ENCODE results near the gene MPHOSPH9. TPM values are rescaled to one million over a fixed set of nuclear protein-coding genes. Genes with fewer than 3 reads are reported as not detected.

The MPHOSPH9 gene
- total RNA-seq, 4 donors from 2014 or later: 17.0 to 43.8 (median 22.1) TPM

DNA sequence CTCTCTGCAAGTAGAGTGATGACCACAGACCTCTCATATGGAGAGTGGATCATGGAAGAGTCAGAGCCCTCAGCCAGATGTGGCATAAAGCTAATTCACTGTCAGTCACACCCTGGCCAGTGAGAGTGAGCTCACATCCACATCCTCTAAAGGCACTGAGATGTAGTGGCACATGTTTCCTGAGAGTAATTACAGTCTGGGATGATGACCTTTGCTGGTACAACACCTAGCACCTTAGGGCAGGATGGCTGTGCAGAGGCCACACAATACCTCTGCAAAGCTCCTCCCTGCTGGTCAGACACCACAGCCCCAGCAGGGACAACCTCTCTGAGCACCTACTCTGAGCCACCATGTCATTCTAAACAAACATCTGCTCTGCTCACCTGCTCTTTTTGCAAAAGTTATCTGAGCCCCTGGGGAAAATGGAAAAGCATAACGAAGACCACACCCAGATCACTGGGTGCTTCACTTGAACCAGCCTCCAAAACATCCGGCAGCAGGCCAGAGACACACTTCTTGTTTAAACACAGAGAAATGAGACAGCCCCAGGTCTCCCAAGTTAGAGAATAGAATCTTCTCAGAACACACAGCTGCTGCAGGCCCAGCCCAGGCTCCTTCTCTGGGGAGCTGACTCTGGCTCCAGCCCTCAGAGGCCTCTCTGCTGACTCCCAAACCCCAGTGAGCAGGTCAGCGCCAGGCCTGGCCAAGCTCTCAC is 112.3 kb downstream of the MPHOSPH9 start:
- intact Hi-C loops (cut with DNase I): no loop called here
- Histone ChIP-seq H3K4me1 (peaks cover 17 to 40% (median 21%) of the 10 kb centered on the region in 3 donors), H3K9me3 (no peaks in the 10 kb centered on the region), H3K27ac (peak overlapping the region in 3 of 4 donors; percentile 32 to 55 (median 53)), H3K4me3 (no peak overlapping the region), H3K27me3 (no peaks in the 10 kb centered on the region), H3K36me3 (no peaks in the 10 kb centered on the region)
- TF ChIP-seq POLR2A (IDR thresholded peaks at IDR 0.05) (no peak), CTCF (IDR thresholded peaks at IDR 0.05) (no peak)
- 50 to 69% methylated on average over 2 of the region's 3 CpGs for WGBS, 2 donors
- DNase-seq: no peak

GRCh38 chr12:123119808-123120207 is 113.1 kb downstream of the MPHOSPH9 start:
- 60 to 81% methylated on average over 6 to 7 of the region's 7 CpGs for WGBS, 2 donors
- H3K4me3 ChIP-seq: no peak overlapping the region
- peak overlapping the region in 2 of 4 donors; percentile 53 to 59 for H3K27ac ChIP-seq
- DNase-seq: no peak
- H3K36me3 ChIP-seq: no peaks in the 10 kb centered on the region
- H3K9me3 ChIP-seq: no peaks in the 10 kb centered on the region
- TF ChIP-seq CTCF (IDR thresholded peaks at IDR 0.05): no peak
- no peak for TF ChIP-seq POLR2A (IDR thresholded peaks at IDR 0.05)
- H3K4me1 ChIP-seq: peaks cover 23 to 48% (median 29%) of the 10 kb centered on the region in 3 donors
- intact Hi-C loops (cut with DNase I): no loop called here
- no peaks in the 10 kb centered on the region for H3K27me3 ChIP-seq

DNA sequence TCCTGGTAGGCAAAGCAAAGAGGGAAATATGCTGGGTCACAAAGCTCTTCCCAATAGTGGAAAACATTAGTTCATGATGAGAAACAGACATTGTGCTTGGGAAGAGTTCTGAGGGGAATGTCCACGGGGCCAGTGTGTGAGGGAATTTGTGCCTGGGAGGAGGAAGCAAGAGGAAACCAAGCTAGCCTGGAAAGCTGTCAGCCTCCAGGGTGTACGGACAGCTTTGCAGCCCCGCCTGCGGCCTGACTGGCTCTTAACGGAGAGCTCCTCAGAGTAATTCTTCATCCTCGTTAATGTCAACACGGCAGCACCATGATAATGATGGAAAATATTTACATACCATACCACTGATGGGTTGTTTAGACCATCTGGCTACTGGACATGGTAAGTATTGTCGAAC is 114.4 kb downstream of the MPHOSPH9 start:
- no peak for DNase-seq
- no peaks in the 10 kb centered on the region for H3K27me3 ChIP-seq
- peaks cover 30 to 61% (median 36%) of the 10 kb centered on the region in 3 donors for H3K4me1 ChIP-seq
- H3K4me3 ChIP-seq: no peak overlapping the region
- H3K36me3 ChIP-seq: no peaks in the 10 kb centered on the region
- H3K9me3 ChIP-seq: no peaks in the 10 kb centered on the region
- 69 to 75% methylated on average over 7 to 8 of the region's 8 CpGs for WGBS, 2 donors
- TF ChIP-seq CTCF (IDR thresholded peaks at IDR 0.05) (no peak), POLR2A (IDR thresholded peaks at IDR 0.05) (no peak)
- intact Hi-C loops (cut with DNase I): no loop called here
- peak overlapping the region in 3 of 4 donors; percentile 33 to 69 (median 59) for H3K27ac ChIP-seq

- peak overlapping the region; percentile 44 to 84 (median 78) for H3K27ac ChIP-seq
- peak overlapping the region in 1 of 4 donors; percentile 15 for H3K4me3 ChIP-seq
- TF ChIP-seq POLR2A (IDR thresholded peaks at IDR 0.05) (no peak), CTCF (IDR thresholded peaks at IDR 0.05) (no peak)
- peaks cover 20 to 69% (median 33%) of the 10 kb centered on the region in 3 donors for H3K4me1 ChIP-seq
- H3K27me3 ChIP-seq: no peaks in the 10 kb centered on the region
- intact Hi-C loops (cut with DNase I): no loop called here
- no peaks in the 10 kb centered on the region for H3K36me3 ChIP-seq
- H3K9me3 ChIP-seq: no peaks in the 10 kb centered on the region
- 6 to 36% methylated on average over 6 of the region's 8 CpGs for WGBS, 2 donors
- DNase-seq: no peak
Observed at GRCh38 chr12:123115409-123116121, 117.4 kb downstream of the MPHOSPH9 start.
